Gastroesophageal sphincter (tissue), 4 donors: Measurements from ENCODE around the gene MRPL42. TPM values are rescaled to one million over a fixed set of nuclear protein-coding genes. Genes with fewer than 3 reads are reported as not detected.
"Not testable (repeated sequence)": the region's sequence is repeated elsewhere in the genome, so short reads cannot be mapped to it uniquely, and the experiment has no call there.

Source experiments
- ATAC-seq: fragments of 150-250 bp; one replicate; pipeline ENCODE4 v1.9.1; 2016; ENCODE audit warnings: mild to moderate bottlenecking, moderate library complexity
- H3K27ac ChIP-seq, 4 donors: fragments of 200-600 bp; sonication (generic) in 3 of 4; 1 replicate in 3 of 4; 2 replicates in 1 of 4; pipeline ENCODE4 v1.5.1; 2016 to 2019
- H3K27me3 ChIP-seq: fragments of 200-600 bp; sonication (generic); one replicate; pipeline ENCODE4 v1.5.1; 2019
- H3K36me3 ChIP-seq, 2 donors: fragments of 200-600 bp; sonication (generic); one replicate each; pipeline ENCODE4 v1.5.1; 2019; ENCODE audit warnings: control low read depth in 1 of 2
- H3K4me1 ChIP-seq, 3 donors: fragments of 200-600 bp; sonication (generic); 1 replicate in 2 of 3; 2 replicates in 1 of 3; pipeline ENCODE4 v1.5.1; 2016 to 2019; ENCODE audit warnings: control low read depth in 2 of 3
- H3K4me3 ChIP-seq, 2 donors: fragments of 200-600 bp; sonication (generic); one replicate each; pipeline ENCODE4 v1.5.1; 2019; ENCODE audit warnings: mild to moderate bottlenecking in 1 of 2, moderate library complexity in 1 of 2
- H3K9me3 ChIP-seq, 3 donors: fragments of 200-600 bp; sonication (generic); one replicate each; pipeline ENCODE4 v1.5.1; 2017 to 2019; ENCODE audit warnings: control low read depth in 2 of 3
- EP300 ChIP-seq: sonication (generic); formaldehyde crosslinking; IDR thresholded peaks from one replicate; pipeline ENCODE4 v1.6.1; 2017; ENCODE audit warnings: antibody characterized with exemption, mild to moderate bottlenecking
- POLR2A ChIP-seq, 2 donors: fragments of 450-650 bp; IDR thresholded peaks; one replicate each; pipeline ENCODE4 v1.6.1; 2017; ENCODE audit warnings: antibody characterized with exemption in 2 of 2, mild to moderate bottlenecking in 2 of 2, moderate library complexity in 1 of 2
- POLR2AphosphoS5 ChIP-seq: sonication (generic); formaldehyde crosslinking; IDR thresholded peaks from one replicate; pipeline ENCODE4 v1.6.1; 2017; ENCODE audit warnings: antibody characterized with exemption
- WGBS, 2 donors: methylation state at CpG; one replicate each; pipeline ENCODE4 v1.1.5; 2018; ENCODE audit warnings: low coverage in 1 of 2; 5-methylcytosine and 5-hydroxymethylcytosine counted together
- small RNA-seq, 4 donors: library from RNA; depleted of rRNA; stranded (forward); fragments of <200 nt; gene quantifications; one replicate each; pipeline ENCODE3, GENCODE V24; 2016
- total RNA-seq, 4 donors: library from RNA; depleted of rRNA; stranded (reverse); fragments of >200 nt; gene quantifications; one replicate each; pipeline ENCODE4 v1.1.0, GENCODE V29; 2016
- TF ChIP-seq, protein P1 (sequence below), 4 experiments: fragments of 200-600 bp in 2 of 4; fragments of 450-650 bp in 2 of 4; sonication (generic) in 1 of 4; IDR thresholded peaks; one replicate each; pipeline ENCODE4 v1.5.1; 2017 to 2019; ENCODE audit warnings: antibody characterized with exemption in 4 of 4, mild to moderate bottlenecking in 2 of 4, moderate library complexity in 2 of 4

MRPL42 gene
- total RNA-seq, 4 donors from 2014 or later: 40.3 to 52.9 (median 46.2) TPM

DNA sequence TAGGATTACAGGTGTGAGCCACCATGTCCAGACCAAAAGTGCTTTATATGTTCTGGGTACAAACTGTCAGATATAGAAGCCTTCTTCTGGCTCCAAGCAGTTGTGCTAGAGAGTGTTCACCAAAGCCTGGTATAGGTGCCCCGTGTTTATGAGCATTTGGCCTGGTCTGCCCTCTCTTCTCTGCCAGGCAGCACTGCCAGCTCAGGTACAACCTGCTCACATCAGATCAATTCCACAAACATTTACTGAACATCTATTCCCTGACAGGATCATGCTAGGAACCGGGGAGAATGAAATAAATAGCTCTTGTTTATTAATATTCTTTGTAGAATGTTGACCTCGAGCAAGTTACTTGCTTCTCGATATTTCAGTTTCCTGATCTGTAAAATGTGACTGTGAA, 85.1 kb downstream of the MRPL42 start:
- no peak for ATAC-seq
- TF ChIP-seq POLR2A (IDR thresholded peaks at IDR 0.05): no peak
- TF ChIP-seq, protein P1, sequence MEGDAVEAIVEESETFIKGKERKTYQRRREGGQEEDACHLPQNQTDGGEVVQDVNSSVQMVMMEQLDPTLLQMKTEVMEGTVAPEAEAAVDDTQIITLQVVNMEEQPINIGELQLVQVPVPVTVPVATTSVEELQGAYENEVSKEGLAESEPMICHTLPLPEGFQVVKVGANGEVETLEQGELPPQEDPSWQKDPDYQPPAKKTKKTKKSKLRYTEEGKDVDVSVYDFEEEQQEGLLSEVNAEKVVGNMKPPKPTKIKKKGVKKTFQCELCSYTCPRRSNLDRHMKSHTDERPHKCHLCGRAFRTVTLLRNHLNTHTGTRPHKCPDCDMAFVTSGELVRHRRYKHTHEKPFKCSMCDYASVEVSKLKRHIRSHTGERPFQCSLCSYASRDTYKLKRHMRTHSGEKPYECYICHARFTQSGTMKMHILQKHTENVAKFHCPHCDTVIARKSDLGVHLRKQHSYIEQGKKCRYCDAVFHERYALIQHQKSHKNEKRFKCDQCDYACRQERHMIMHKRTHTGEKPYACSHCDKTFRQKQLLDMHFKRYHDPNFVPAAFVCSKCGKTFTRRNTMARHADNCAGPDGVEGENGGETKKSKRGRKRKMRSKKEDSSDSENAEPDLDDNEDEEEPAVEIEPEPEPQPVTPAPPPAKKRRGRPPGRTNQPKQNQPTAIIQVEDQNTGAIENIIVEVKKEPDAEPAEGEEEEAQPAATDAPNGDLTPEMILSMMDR (IDR thresholded peaks at IDR 0.05): no peak
- TF ChIP-seq EP300: no peak
- no peak for TF ChIP-seq POLR2AphosphoS5
- Histone ChIP-seq H3K4me1 (no peaks in the 10 kb centered on the region), H3K36me3 (peaks cover 0 to 5% of the 10 kb centered on the region in 2 donors), H3K4me3 (no peak overlapping the region), H3K27ac (no peak overlapping the region), H3K27me3 (no peaks in the 10 kb centered on the region), H3K9me3 (no peaks in the 10 kb centered on the region)
- WGBS, 2 donors: 72 to 75% methylated on average over 3 to 4 of the region's 4 CpGs

DNA sequence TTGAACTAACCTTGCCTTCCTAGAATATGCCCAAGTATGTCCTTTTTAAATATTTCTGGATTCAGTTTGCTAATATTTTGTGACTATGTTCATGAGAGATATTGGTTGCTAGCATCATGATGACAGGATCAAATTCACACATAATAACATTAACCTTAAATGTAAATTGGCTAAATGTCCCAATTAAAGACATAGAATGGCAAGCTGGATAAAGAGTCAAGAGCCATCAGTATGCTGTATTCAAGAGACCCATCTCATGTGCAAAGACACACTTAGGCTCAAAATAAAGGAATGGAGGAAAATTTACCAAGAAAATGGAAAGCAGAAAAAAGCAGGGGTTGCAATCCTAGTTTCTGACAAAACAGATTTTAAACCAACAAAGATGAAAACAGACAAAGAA, 90.6 kb downstream of the MRPL42 start:
- not testable (repeated sequence) for H3K27me3 ChIP-seq, H3K4me3 ChIP-seq, H3K9me3 ChIP-seq, H3K4me1 ChIP-seq, ATAC-seq, H3K36me3 ChIP-seq, H3K27ac ChIP-seq

DNA sequence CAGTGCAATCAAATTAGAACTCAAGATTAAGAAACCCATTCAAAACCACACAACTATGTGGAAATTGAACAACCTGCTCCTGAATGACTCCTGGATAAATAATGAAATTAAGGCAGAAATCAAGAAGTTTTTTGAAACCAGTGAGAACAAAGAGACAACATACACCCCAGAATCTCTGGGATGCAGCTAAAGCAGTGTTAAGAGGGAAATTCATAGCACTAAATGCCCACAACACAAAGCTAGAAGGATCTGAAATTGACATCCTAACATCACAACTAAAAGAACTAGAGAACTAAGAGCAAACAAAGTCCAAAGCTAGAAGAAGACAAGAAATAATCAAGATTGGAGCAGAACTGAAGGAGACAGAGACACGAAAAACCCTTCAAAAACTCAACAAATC, 91.4 kb downstream of the MRPL42 start:
- ATAC-seq, H3K4me1 ChIP-seq, H3K27ac ChIP-seq, H3K36me3 ChIP-seq, H3K27me3 ChIP-seq, H3K4me3 ChIP-seq, H3K9me3 ChIP-seq: not testable (repeated sequence)
- 89 to 100% methylated on average over 1 of the region's 1 CpG for WGBS, 2 donors

DNA sequence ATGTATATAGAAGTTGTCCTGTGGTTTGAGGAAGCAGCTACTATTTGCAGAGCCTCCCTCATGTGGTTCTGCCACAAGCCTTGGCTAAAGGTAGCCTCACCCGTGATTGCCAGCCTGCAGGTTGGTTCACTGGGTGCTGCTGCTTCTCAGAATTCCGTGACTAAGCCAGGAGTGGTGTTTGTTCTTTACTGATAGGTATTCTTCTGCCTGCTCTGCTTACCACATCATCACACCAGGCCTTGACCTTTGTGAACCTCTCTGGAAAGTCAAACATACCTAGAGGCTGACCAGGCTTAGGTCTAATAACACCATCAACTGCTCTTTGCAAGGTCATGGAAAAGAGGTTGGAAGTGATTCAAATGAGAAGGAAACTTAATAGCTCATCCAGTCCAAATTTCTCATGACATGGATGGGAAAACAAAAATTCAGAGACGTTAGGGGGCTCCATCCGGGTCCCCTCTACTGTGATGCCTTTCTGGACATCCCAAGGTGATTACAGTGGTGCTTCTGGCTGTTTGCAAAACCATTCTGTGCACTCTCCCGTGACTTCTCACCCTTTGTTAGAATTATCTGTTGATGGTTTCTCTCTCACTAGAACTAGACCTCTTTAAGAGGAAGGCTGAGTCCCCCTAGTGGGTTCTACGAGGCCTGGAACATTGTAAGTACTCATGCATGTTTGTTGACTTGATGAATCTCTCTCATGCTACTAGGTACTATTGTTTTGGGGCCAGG, 96.7 kb downstream of the MRPL42 start:
- 54 to 60% methylated on average over 3 of the region's 6 CpGs for WGBS, 2 donors
- no peak for ATAC-seq
- no peak overlapping the region for H3K27ac ChIP-seq
- H3K4me1 ChIP-seq: no peaks in the 10 kb centered on the region
- H3K27me3 ChIP-seq: no peaks in the 10 kb centered on the region
- TF ChIP-seq POLR2AphosphoS5: no peak
- no peak for TF ChIP-seq EP300
- no peaks in the 10 kb centered on the region for H3K9me3 ChIP-seq
- no peak overlapping the region for H3K4me3 ChIP-seq
- H3K36me3 ChIP-seq: peaks cover 0 to 20% of the 10 kb centered on the region in 2 donors

DNA sequence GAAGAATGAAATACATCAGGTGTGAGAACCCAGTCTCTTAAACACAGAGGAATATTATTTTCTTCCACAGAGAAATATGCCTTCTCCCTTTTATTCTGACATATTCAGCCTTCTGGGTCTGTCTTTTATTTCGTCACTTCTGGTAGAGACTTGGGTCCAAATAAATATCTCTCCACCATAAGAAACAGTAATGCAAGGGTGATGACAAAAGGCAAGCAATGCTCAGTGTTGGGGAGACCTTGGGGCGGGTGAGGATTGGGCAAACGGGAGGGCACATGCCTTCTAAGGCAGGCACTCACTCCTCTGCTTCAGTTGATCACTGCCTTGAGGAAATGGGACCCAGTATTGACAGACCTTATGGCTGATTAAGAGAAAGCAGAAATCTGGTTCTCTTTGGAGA, 98.4 kb downstream of the MRPL42 start:
- H3K4me1 ChIP-seq: peaks cover 0 to 4% (median 0%) of the 10 kb centered on the region in 3 donors
- TF ChIP-seq POLR2A (IDR thresholded peaks at IDR 0.05) (no peak), EP300 (no peak), POLR2AphosphoS5 (no peak)
- TF ChIP-seq, protein P1 (IDR thresholded peaks at IDR 0.05): no peak
- peaks cover 0 to 20% of the 10 kb centered on the region in 2 donors for H3K36me3 ChIP-seq
- H3K9me3 ChIP-seq: no peaks in the 10 kb centered on the region
- WGBS, 2 donors: 89 to 90% methylated on average over 2 to 3 of the region's 3 CpGs
- no peak for ATAC-seq
- H3K4me3 ChIP-seq: no peak overlapping the region
- no peaks in the 10 kb centered on the region for H3K27me3 ChIP-seq
- H3K27ac ChIP-seq: no peak overlapping the region

Small RNA genes lying within 50 kb of the gene (small RNA-seq; reads per million reads assigned to genes)
- 0 reads per million in 4 donors for gene RF00019

Other genes with a start within 250 kb of the MRPL42 start
- gene NUDT4, start 89.6 kb upstream of the MRPL42 start, total RNA-seq: 100 to 1,000 TPM in 1 of 4 donors, 10 to 100 TPM in 3; 91.2 to 146 (median 94.3) TPM
- gene UBE2N, start 25.6 kb upstream of the MRPL42 start, total RNA-seq: 10 to 100 TPM; 44.4 to 64.2 (median 53.4) TPM
- gene SOCS2, start 105.2 kb downstream of the MRPL42 start, total RNA-seq: 10 to 100 TPM; 17.6 to 49.4 (median 31.4) TPM
- gene CRADD, start 209.9 kb downstream of the MRPL42 start, total RNA-seq: 10 to 100 TPM; 11.8 to 49.5 (median 31.4) TPM